Activated CD8-positive, alpha-beta memory T cell treated with anti-CD3 and anti-CD28 coated beads, Interleukin-2, amount 50 U/mL, for 4 hours (primary cell): Measurements from ENCODE around the gene NAMPT.
"Not testable (repeated sequence)": the region's sequence is repeated elsewhere in the genome, so short reads cannot be mapped to it uniquely, and the experiment has no call there.

Experiments used
- DNase-seq: peaks from one replicate; pipeline ENCODE4 v3.0.0-alpha.2; 2020

Gene NAMPT

GRCh38 chr7:106284714-106285050 is at the start of gene NAMPT:
Gene NAMPT, minus strand, starts transcription at chr7:106284983. Its CDS starts 99 bp downstream, at chr7:106284884.
- DNase-seq = no peak

GRCh38 chr7:106332201-106332600 is 47.4 kb upstream of the NAMPT start:
- DNase-seq = no peak

DNA sequence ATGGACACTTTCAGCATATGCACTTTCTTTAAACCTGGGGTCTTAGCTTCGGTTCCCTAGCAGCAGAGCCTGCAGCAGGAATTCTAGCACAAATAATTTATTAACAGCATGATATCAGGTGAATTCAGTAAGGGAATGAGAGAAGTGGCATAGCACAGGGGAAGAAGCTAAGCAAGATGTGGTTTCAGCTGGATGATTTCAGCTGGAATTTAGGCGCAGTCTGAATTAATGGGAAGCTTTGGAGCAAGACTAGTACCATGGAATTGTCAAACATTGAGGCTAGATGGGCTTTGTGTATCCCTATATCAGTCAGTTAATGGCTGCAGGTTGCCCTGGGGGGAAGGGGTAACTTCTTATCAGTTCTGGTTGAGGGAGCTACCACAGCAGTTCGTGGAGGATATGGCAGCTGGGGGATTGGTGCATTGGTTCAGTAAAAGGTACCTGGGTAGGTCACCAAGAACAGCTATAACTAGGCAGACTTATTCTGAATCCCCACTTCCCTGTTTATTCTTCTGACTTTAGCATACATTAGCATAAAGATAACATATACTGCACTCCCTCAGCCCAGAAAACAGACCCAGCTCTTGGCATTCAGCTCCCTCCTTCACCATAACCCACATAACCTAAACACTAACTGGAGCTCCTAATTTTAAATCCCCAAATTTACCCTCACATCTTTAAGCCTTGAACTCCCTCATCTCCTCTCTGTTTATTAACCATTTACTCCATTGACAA is 46.8 kb upstream of the NAMPT start:
- no peak for DNase-seq

GRCh38 chr7:106329971-106330733 is 45.4 kb upstream of the NAMPT start:
- no peak for DNase-seq

DNA sequence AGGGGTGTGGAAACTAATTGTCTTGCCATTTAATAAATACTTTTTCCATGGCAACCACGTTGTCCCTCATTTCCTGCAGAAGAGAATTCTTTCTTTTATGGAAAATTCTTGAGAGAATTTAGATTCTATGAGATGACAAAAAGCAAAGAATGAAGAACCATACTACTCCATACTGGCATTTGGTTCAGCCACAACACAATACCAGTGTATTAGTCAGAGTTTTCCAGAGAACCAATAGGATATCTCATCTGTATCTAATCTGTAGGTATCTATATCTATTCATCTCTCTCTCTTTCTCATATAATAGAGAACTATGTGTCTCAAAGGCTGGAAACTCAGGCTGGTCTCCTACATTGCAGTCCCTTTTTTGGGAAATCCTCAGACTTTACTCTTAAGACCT is 44.6 kb upstream of the NAMPT start:
- no peak for DNase-seq

- DNase-seq = no peak
These were observed 43.0 kb upstream of the NAMPT start for GRCh38 chr7:106327538-106328481.

GRCh38 chr7:106326594-106327537 is 42.1 kb upstream of the NAMPT start:
- no peak for DNase-seq

GRCh38 chr7:106324509-106324908 is 39.7 kb upstream of the NAMPT start:
- DNase-seq = not testable (repeated sequence)

DNA sequence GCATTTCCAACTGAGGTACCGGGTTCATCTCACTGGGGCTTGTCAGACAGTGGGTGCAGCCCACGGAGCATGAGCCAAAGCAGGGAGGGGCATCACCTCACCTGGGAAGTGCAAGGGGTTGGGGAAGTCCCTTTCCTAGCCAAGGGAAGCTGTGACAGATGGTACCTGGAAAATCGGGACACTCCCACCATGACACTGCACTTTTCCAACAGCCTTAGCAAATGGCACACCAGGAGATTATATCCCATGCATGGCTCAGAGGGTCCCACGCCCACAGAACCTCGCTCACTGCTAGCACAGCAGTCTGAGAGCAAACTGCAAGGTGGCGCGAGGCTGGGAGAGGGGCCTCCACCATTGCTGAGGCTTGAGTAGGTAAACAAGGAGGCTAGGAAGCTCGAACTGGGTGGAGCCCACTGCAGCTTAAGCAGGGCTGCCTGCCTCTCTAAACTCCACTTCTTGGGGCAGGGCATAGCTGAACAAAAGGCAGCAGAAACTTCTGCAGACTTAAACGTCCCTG is 35.5 kb upstream of the NAMPT start:
- not testable (repeated sequence) for DNase-seq

GRCh38 chr7:106318482-106318881 is 33.7 kb upstream of the NAMPT start:
- no peak for DNase-seq

- no peak for DNase-seq
These were observed 33.2 kb upstream of the NAMPT start for GRCh38 chr7:106317971-106318370.

- no peak for DNase-seq
These were observed 32.2 kb upstream of the NAMPT start for GRCh38 chr7:106316947-106317346.

GRCh38 chr7:106314875-106315274 is 30.1 kb upstream of the NAMPT start:
- no peak for DNase-seq

GRCh38 chr7:106313966-106314365 is 29.2 kb upstream of the NAMPT start:
- no peak for DNase-seq

- DNase-seq = no peak
These were observed 28.7 kb upstream of the NAMPT start for GRCh38 chr7:106313456-106313901.

GRCh38 chr7:106312906-106313305 is 28.1 kb upstream of the NAMPT start:
- DNase-seq = no peak

GRCh38 chr7:106312099-106312871 is 27.5 kb upstream of the NAMPT start:
- DNase-seq = no peak

DNA sequence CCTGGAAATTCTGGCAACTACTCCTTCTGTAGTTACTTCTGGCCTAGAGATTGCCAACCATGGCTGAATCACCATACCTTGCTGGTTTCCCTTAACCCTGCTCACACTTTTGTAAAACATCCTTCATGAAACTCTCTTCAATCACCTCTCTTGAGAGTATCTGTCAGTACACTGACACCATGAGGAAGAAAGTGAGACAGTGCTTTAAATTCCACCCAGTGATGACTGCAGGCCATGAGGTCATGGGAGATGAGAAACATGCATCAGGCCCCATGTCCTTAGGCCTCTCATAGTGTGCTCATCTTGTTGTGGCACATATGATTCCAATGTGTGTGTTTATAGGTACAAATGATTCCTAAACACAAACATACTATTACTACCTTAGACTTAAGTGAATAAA is 24.6 kb upstream of the NAMPT start:
- no peak for DNase-seq

- DNase-seq = no peak
These were observed 21.5 kb upstream of the NAMPT start for GRCh38 chr7:106306256-106306655.

DNA sequence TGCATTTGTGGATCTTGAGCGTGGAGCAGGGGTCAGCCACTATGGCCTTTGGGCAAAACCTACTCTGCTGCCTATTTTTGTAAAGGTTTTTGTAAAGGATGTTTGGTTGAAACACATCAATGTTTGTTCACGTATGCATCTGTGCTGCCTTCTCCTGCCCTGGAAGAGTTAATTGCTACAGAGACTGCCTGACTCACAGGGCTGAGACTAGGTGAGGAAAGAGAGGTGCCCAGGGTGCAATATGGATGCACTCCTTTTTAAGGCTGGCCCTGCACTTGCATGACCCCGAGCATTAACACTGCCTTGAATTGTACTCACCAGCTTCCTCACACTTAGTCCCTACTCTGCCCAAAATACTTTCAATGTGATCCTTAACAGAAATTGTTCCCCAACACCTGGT is 20.9 kb upstream of the NAMPT start:
- no peak for DNase-seq

- no peak for DNase-seq
These were observed 19.8 kb upstream of the NAMPT start for GRCh38 chr7:106304568-106304967.
